ENCODE data around the gene CDK11B. TPM values are rescaled to one million over a fixed set of nuclear protein-coding genes. Genes with fewer than 3 reads are reported as not detected.

CDK11B gene
- total and polyA plus RNA-seq, 2 donors (not counting 1 experiment from before 2014, with no cell fraction given) = 14.1 to 36.3 TPM

DNA sequence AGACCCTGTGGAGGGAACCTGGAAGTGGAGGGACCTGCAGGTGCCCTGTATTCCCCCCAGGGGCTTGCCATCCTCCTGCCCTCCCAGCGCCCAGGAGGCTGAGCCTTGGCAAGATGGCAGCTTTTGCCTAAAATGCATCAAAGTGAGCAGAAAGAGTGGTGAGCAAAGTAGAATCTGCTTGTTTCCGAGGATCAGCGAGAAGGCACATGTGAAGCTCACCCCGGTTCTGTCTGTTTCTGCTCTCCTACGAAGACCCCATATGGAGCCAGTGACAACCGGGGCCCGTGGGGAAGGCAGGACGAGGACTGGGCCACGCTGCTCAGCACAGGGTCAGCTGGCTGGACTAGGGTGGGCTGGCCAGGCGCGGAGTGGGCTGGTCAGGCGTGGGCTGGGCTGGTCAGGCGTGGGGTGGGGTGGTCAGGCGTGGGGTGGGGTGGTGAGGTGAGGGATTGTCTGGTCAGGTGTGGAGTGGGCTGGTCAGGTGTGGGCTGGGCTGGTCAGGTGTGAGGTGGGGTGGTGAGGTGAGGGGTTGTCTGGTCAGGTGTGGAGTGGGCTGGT lies 53.7 kb downstream of the CDK11B start:
- no peak overlapping the region for H3K4me3 Mint-ChIP-seq
- H3K36me3 ChIP-seq (replicated peaks in 1 of 2; ENCODE audit: control extremely low read depth in 1 of 2, control insufficient read depth in 1 of 2, extremely low read depth in 1 of 2, insufficient read depth in 2 of 2, low read length in 1 of 2) = no peaks in the 10 kb centered on the region
- H3K27ac ChIP-seq (ENCODE audit: low read length in 2 of 2) = no peak overlapping the region
- 89% methylated on average over 13 of the region's 14 CpGs for WGBS (ENCODE audit: insufficient coverage)
- H3K27me3 Mint-ChIP-seq = no peaks in the 10 kb centered on the region
- H3K9ac ChIP-seq (ENCODE audit: low read length) = no peak overlapping the region
- ChIA-PET CTCF (no interaction called here), POLR2A (no interaction called here)
- H3K9me3 ChIP-seq (ENCODE audit: control extremely low read depth in 1 of 3, control insufficient read depth in 2 of 3, insufficient read depth in 1 of 3, low read length in 2 of 3) = no peaks in the 10 kb centered on the region
- peak overlapping the region; percentile 50 for H3K27ac Mint-ChIP-seq
- H4K20me1 ChIP-seq (ENCODE audit: control insufficient read depth, insufficient read depth, low read length, poor library complexity, severe bottlenecking) = no peaks in the 10 kb centered on the region
- H3K4me1 Mint-ChIP-seq = peaks cover 28% of the 10 kb centered on the region
- peaks cover 24 to 34% of the 10 kb centered on the region in 2 donors for H3K4me1 ChIP-seq (ENCODE audit: control insufficient read depth in 2 of 2, insufficient read depth in 2 of 2, low read length in 2 of 2)
- no peaks in the 10 kb centered on the region for H3K79me2 ChIP-seq (ENCODE audit: control insufficient read depth, insufficient read depth, low read length)
- no peak for TF ChIP-seq EZH2 (IDR thresholded peaks at IDR 0.05; ENCODE audit: borderline replicate concordance, insufficient read depth, low read depth, low read length, poor library complexity, severe bottlenecking)
- TF ChIP-seq, protein P1, sequence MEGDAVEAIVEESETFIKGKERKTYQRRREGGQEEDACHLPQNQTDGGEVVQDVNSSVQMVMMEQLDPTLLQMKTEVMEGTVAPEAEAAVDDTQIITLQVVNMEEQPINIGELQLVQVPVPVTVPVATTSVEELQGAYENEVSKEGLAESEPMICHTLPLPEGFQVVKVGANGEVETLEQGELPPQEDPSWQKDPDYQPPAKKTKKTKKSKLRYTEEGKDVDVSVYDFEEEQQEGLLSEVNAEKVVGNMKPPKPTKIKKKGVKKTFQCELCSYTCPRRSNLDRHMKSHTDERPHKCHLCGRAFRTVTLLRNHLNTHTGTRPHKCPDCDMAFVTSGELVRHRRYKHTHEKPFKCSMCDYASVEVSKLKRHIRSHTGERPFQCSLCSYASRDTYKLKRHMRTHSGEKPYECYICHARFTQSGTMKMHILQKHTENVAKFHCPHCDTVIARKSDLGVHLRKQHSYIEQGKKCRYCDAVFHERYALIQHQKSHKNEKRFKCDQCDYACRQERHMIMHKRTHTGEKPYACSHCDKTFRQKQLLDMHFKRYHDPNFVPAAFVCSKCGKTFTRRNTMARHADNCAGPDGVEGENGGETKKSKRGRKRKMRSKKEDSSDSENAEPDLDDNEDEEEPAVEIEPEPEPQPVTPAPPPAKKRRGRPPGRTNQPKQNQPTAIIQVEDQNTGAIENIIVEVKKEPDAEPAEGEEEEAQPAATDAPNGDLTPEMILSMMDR (IDR thresholded peaks at IDR 0.05) = no peak
- no peak overlapping the region for H3K4me3 ChIP-seq (ENCODE audit: control extremely low read depth in 1 of 5, extremely low read depth in 1 of 5, insufficient read depth in 1 of 5, low read depth in 2 of 5, low read length in 4 of 5)
- no peak for ATAC-seq (ENCODE audit: low read depth)
- H2AFZ ChIP-seq (ENCODE audit: insufficient read depth, low read depth, low read length, poor library complexity, severe bottlenecking) = no peak overlapping the region
- peaks cover 0 to 12% (median 2%) of the 10 kb centered on the region in 4 experiments for H3K27me3 ChIP-seq (replicated peaks in 1 of 4; ENCODE audit: control extremely low read depth in 1 of 4, control insufficient read depth in 3 of 4, insufficient read depth in 4 of 4, low read length in 3 of 4)
- intact Hi-C loops (cut with micrococcal nuclease) = no loop called here
- no peaks in the 10 kb centered on the region for H3K9me3 Mint-ChIP-seq (ENCODE audit: insufficient read depth)
- peak; percentile 28 for DNase-seq
- no peak overlapping the region for H3K4me2 ChIP-seq (replicated peaks; ENCODE audit: low read depth, low read length, poor library complexity, severe bottlenecking)

DNA sequence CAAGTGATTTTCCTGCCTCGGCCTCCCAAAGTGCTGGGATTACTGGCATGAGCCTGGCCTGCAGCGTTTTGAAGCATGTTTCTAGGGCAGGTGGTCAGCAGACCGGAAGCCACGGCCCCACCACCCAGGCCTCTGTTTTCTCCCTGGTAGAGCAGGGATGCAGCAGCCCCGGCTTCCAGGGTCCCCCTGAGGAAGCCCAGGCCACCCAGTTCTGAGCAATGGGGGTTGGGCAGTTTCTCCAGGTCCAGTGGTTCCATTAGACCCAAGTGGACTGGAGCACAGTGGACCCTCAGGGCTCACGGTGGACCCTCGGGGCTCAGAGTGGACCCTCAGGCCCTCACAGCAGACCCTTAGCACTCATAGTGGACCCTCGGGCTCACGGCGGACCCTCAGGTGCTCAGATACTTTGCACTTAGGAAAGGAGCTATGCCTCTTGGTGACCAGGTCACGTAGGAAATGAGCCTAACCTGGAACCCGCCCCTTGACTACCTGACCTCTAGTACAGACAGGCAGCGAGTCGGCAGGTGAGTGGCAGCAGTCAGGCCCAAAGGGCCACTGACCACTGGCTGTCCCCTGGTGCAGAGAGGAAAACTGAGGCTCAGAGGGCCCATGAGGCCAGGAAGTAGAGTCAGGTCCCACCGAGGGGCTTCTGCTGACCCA lies 54.3 kb downstream of the CDK11B start:
- WGBS (ENCODE audit: insufficient coverage) = 90% methylated on average over 15 of the region's 15 CpGs
- H3K9ac ChIP-seq (ENCODE audit: low read length) = no peak overlapping the region
- H3K4me2 ChIP-seq (replicated peaks; ENCODE audit: low read depth, low read length, poor library complexity, severe bottlenecking) = no peak overlapping the region
- Mint-ChIP-seq H3K9me3 (ENCODE audit: insufficient read depth) (no peaks in the 10 kb centered on the region), H3K4me3 (no peak overlapping the region), H3K4me1 (peaks cover 28% of the 10 kb centered on the region), H3K27me3 (no peaks in the 10 kb centered on the region), H3K27ac (peak overlapping the region; percentile 78)
- POLR2A ChIA-PET = interaction anchor here (0.8 kb wide), 1 partner anchor 11 kb away, joined by 10 read pairs; the partner anchor contains the start of gene MIB2
- ATAC-seq (ENCODE audit: low read depth) = no peak
- H2AFZ ChIP-seq (ENCODE audit: insufficient read depth, low read depth, low read length, poor library complexity, severe bottlenecking) = no peak overlapping the region
- no peak for DNase-seq
- peaks cover 24 to 34% of the 10 kb centered on the region in 2 donors for H3K4me1 ChIP-seq (ENCODE audit: control insufficient read depth in 2 of 2, insufficient read depth in 2 of 2, low read length in 2 of 2)
- H4K20me1 ChIP-seq (ENCODE audit: control insufficient read depth, insufficient read depth, low read length, poor library complexity, severe bottlenecking) = no peaks in the 10 kb centered on the region
- H3K9me3 ChIP-seq (ENCODE audit: control extremely low read depth in 1 of 3, control insufficient read depth in 2 of 3, insufficient read depth in 1 of 3, low read length in 2 of 3) = no peaks in the 10 kb centered on the region
- H3K36me3 ChIP-seq (replicated peaks in 1 of 2; ENCODE audit: control extremely low read depth in 1 of 2, control insufficient read depth in 1 of 2, extremely low read depth in 1 of 2, insufficient read depth in 2 of 2, low read length in 1 of 2) = no peaks in the 10 kb centered on the region
- no peak for TF ChIP-seq EZH2 (IDR thresholded peaks at IDR 0.05; ENCODE audit: borderline replicate concordance, insufficient read depth, low read depth, low read length, poor library complexity, severe bottlenecking)
- TF ChIP-seq, protein P1 (IDR thresholded peaks at IDR 0.05) = no peak
- H3K4me3 ChIP-seq (ENCODE audit: control extremely low read depth in 1 of 5, extremely low read depth in 1 of 5, insufficient read depth in 1 of 5, low read depth in 2 of 5, low read length in 4 of 5) = no peak overlapping the region
- no peak overlapping the region for H3K27ac ChIP-seq (ENCODE audit: low read length in 2 of 2)
- no peaks in the 10 kb centered on the region for H3K79me2 ChIP-seq (ENCODE audit: control insufficient read depth, insufficient read depth, low read length)
- intact Hi-C loops (cut with micrococcal nuclease) = no loop called here
- CTCF ChIA-PET = no interaction called here
- peaks cover 0 to 12% (median 2%) of the 10 kb centered on the region in 4 experiments for H3K27me3 ChIP-seq (replicated peaks in 1 of 4; ENCODE audit: control extremely low read depth in 1 of 4, control insufficient read depth in 3 of 4, insufficient read depth in 4 of 4, low read length in 3 of 4)

All from B cell (primary cell).